ENCODE measurements around the gene FKBP9.
"Not testable (repeated sequence)": the region's sequence is repeated elsewhere in the genome, so short reads cannot be mapped to it uniquely, and the experiment has no call there.

FKBP9 gene

DNA sequence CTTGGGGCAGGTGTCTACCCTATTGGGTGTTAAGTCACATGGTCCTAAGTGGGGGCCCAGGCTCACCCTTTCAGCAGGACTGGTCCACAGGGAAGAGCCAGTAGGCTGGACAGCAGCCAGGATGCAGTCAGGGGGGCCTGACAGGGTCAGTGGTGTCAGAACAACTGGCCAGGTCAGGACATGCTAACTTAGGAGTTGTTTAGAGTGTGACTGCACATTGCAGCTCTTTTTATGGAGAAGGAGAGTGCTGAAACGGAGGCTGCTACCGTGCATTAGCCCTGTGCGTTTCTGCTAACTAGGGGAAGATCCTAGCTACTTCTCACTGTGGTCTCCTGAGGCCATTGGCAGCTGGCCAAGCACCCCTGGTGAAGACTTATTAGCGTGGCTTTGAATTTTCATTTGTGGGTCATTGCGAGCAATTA, 6.7 kb downstream of the FKBP9 start:
- not testable (repeated sequence) for H3K36me3 ChIP-seq (ENCODE audit: control insufficient read depth, low read depth, low read length); H3K4me1 ChIP-seq (ENCODE audit: control insufficient read depth, low read depth, low read length); H3K4me3 ChIP-seq (ENCODE audit: low read length); H3K27me3 ChIP-seq (ENCODE audit: control insufficient read depth, insufficient read depth, low read length); H3K9ac ChIP-seq (ENCODE audit: low read length); H3K9me3 ChIP-seq (ENCODE audit: control insufficient read depth, low read depth, low read length); H3K27ac ChIP-seq (ENCODE audit: low read length)

DNA sequence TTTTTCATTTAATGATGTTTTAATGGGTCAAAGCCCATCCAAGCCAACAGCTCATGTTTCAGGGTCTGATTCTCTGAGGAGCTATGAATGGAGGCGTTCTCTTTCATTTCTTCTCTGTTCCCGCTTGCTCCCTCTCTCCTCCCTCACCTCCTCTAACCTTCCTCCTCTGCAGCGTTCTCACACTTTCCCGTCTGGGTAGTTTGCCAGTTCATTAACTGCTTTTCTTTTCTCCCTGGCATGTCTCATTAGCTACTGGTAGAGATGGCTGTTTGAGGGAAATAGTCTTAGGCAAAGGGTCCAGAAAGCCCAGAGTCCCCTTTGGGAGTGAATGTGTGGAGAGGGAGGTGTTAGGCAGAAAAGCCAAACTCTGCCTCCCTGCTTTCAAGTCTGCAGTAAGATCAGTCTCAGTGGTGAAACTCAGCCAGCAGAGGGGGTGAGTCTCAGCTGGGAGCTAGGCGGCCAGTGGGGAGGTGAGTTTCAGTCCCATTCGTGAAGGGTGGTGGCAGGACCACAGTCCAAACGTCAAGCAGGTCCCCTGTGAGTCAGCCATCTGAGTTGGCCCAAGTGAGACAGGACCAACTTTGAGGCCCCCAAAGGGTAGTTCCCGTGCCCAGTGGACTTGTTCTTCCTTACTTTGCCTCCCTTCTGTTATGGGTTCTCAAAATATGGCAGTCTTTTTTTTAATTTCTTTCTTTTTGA, 7.4 kb downstream of the FKBP9 start:
- H3K9ac ChIP-seq (ENCODE audit: low read length); H3K27ac ChIP-seq (ENCODE audit: low read length); H3K36me3 ChIP-seq (ENCODE audit: control insufficient read depth, low read depth, low read length); H3K4me1 ChIP-seq (ENCODE audit: control insufficient read depth, low read depth, low read length); H3K9me3 ChIP-seq (ENCODE audit: control insufficient read depth, low read depth, low read length); H3K4me3 ChIP-seq (ENCODE audit: low read length); H3K27me3 ChIP-seq (ENCODE audit: control insufficient read depth, insufficient read depth, low read length): not testable (repeated sequence)

DNA sequence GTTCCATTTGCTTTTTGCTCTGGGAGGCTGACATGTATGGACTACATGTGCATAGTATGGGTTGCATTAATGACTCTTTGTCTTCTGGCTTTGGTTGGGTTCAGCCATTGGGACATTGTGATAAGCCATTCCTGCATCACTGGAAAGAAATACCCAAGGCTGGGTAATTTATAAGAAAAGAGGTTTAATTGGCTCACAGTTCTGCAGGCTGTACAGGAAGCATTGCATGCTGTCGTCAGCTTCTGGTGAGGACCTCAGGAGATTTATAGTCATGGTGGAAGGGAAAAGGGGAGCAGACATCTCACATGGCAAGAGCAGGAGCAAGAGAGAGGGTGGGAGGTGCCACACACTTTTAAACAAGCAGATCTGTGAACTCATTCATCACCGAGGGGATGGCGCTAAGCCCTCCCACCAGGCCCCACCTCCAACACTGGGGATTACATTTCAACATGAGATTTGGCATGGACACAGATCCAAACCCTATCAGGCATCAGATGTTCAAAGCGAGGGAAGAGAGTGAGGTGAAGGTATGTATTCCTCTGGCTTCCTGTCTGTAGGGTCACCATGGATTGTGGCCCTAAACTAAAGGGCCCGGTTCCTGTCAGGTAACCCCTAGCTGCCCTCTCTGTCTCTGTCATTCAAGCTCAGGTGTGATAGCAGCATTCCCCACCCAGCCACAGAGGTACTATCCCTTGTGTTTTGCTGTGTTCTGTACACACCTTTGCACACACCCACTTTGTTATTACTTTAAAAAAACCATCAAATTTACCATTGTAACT, 9.4 kb downstream of the FKBP9 start:
- not testable (repeated sequence) for H3K27ac ChIP-seq (ENCODE audit: low read length); H3K9me3 ChIP-seq (ENCODE audit: control insufficient read depth, low read depth, low read length); H3K4me1 ChIP-seq (ENCODE audit: control insufficient read depth, low read depth, low read length); H3K27me3 ChIP-seq (ENCODE audit: control insufficient read depth, insufficient read depth, low read length); H3K4me3 ChIP-seq (ENCODE audit: low read length); H3K9ac ChIP-seq (ENCODE audit: low read length); H3K36me3 ChIP-seq (ENCODE audit: control insufficient read depth, low read depth, low read length)

DNA sequence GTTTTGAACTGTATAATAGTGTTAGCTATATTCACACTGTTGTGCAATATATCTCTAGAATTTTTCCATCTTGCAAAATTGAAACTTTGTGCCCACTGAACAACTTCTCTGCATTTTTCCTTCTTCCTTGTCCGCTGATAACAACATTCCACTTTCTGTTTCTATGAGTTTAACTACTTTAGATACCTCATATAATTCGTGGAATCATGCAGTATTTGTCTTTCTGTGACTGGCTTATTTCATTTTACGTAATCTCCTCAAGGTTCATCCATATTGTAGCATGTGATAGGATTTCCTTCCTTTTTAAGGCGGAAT, 10.0 kb downstream of the FKBP9 start:
- not testable (repeated sequence) for H3K4me1 ChIP-seq (ENCODE audit: control insufficient read depth, low read depth, low read length); H3K27ac ChIP-seq (ENCODE audit: low read length); H3K9me3 ChIP-seq (ENCODE audit: control insufficient read depth, low read depth, low read length); H3K36me3 ChIP-seq (ENCODE audit: control insufficient read depth, low read depth, low read length); H3K9ac ChIP-seq (ENCODE audit: low read length); H3K27me3 ChIP-seq (ENCODE audit: control insufficient read depth, insufficient read depth, low read length); H3K4me3 ChIP-seq (ENCODE audit: low read length)

DNA sequence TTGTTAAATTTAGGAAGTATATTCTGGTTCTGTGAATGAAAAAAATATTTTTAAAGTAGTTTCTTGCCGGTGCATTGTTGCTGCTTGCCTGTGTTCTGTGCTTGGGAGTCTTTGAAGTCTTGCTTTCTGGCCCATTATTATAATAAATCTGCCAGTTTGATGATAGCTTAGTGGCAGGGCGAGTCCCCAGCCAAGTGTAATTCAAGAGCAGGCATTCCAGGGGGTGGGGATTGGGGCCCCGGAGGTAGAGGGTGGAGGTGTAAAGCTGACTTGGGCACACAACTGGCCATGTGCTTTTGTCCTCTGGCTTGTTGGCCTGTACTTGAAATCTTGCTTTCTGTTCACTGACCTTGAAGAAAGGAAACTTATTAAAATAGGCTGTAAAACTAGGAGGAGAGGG, 14.7 kb downstream of the FKBP9 start:
- not testable (repeated sequence) for H3K36me3 ChIP-seq (ENCODE audit: control insufficient read depth, low read depth, low read length); H3K9me3 ChIP-seq (ENCODE audit: control insufficient read depth, low read depth, low read length); H3K4me3 ChIP-seq (ENCODE audit: low read length); H3K4me1 ChIP-seq (ENCODE audit: control insufficient read depth, low read depth, low read length); H3K27me3 ChIP-seq (ENCODE audit: control insufficient read depth, insufficient read depth, low read length); H3K9ac ChIP-seq (ENCODE audit: low read length); H3K27ac ChIP-seq (ENCODE audit: low read length)

DNA sequence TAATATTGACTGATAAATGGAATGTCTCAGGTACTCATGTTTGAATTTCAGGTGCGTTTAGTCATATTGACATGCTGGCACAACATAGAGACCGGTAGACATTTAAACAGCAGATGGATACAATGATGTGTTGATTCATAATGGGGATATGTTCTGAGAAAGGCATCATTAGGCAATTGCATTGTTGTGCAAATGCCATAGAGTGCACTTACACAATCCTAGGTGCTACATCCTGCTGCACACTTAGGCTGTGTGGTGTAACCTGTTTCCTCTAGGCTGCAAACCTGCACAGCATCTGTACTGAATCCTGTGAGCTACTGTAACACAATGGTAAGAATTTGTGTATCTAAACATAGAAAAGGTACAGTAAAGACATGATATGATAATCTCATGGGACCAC, 19.9 kb downstream of the FKBP9 start:
- not testable (repeated sequence) for H3K27ac ChIP-seq (ENCODE audit: low read length)

DNA sequence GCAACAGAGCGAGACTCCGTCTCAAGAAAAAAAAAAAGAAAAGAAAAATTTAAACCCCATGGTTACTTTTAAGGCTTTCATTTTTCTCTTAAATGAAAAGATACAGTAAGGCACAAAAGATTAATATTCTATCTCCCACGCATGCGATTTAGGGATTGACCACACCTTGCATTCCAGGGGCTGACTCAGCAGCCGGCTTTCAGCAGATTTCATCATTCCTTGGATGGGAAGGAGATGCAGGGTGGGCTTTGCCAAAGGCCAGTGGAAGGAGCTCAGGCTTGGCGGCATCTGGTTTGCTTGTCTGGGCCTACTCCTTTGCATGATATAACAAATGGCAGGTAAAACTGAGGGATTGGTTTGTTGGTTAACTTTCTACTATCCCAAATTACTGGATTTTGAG, 22.0 kb downstream of the FKBP9 start:
- H3K4me3 ChIP-seq (ENCODE audit: low read length); H3K9ac ChIP-seq (ENCODE audit: low read length); H3K4me1 ChIP-seq (ENCODE audit: control insufficient read depth, low read depth, low read length); H3K9me3 ChIP-seq (ENCODE audit: control insufficient read depth, low read depth, low read length); H3K27me3 ChIP-seq (ENCODE audit: control insufficient read depth, insufficient read depth, low read length); H3K27ac ChIP-seq (ENCODE audit: low read length); H3K36me3 ChIP-seq (ENCODE audit: control insufficient read depth, low read depth, low read length): not testable (repeated sequence)

More for the DNA sequence above, 19.9 kb downstream of the FKBP9 start:
- H3K36me3 ChIP-seq (ENCODE audit: control insufficient read depth, low read depth, low read length); H3K9me3 ChIP-seq (ENCODE audit: control insufficient read depth, low read depth, low read length); H3K4me1 ChIP-seq (ENCODE audit: control insufficient read depth, low read depth, low read length); H3K4me3 ChIP-seq (ENCODE audit: low read length); H3K27me3 ChIP-seq (ENCODE audit: control insufficient read depth, insufficient read depth, low read length); H3K9ac ChIP-seq (ENCODE audit: low read length): not testable (repeated sequence)

DNA sequence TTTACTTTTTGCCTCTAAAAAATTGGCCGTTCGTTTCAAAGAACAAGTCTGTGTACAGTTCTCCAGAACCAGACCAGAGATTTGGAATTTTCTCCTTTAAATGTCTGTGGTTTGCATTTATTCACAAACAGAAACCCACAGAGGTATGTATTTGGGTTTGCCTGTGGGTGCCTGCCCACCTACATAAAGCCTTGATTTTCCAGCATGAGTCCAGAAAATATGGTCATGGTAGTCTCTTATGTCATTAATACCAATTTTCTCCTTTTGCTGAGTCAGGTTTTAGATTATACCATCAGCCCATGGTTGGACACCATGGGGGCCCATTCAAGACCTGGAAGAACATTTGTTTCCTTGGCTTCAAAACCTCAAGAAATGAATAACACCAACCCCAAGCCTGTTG, 22.7 kb downstream of the FKBP9 start:
- H3K4me1 ChIP-seq (ENCODE audit: control insufficient read depth, low read depth, low read length); H3K4me3 ChIP-seq (ENCODE audit: low read length); H3K9ac ChIP-seq (ENCODE audit: low read length); H3K36me3 ChIP-seq (ENCODE audit: control insufficient read depth, low read depth, low read length); H3K9me3 ChIP-seq (ENCODE audit: control insufficient read depth, low read depth, low read length); H3K27me3 ChIP-seq (ENCODE audit: control insufficient read depth, insufficient read depth, low read length); H3K27ac ChIP-seq (ENCODE audit: low read length): not testable (repeated sequence)

DNA sequence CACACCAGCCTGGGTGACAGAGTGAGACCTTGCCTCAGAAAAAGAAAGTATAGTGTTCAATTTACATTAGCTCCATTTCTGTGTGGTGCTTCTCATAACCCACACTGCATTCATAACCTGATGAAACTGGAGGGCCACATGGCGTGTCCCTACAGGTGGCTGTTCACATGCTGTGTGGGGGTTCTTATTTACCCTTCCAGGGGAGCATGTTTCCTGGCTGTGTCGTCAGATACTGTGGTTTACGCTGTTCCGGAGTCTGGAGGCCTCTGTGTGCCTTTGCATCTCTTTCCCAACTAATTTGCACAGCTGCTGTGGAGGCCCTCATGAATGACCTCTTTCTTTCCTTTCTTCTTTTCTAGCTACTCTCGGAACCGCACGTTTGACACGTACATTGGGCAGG, 30.9 kb downstream of the FKBP9 start:
- H3K27ac ChIP-seq (ENCODE audit: low read length); H3K4me1 ChIP-seq (ENCODE audit: control insufficient read depth, low read depth, low read length); H3K27me3 ChIP-seq (ENCODE audit: control insufficient read depth, insufficient read depth, low read length); H3K4me3 ChIP-seq (ENCODE audit: low read length); H3K36me3 ChIP-seq (ENCODE audit: control insufficient read depth, low read depth, low read length); H3K9me3 ChIP-seq (ENCODE audit: control insufficient read depth, low read depth, low read length); H3K9ac ChIP-seq (ENCODE audit: low read length): not testable (repeated sequence)

DNA sequence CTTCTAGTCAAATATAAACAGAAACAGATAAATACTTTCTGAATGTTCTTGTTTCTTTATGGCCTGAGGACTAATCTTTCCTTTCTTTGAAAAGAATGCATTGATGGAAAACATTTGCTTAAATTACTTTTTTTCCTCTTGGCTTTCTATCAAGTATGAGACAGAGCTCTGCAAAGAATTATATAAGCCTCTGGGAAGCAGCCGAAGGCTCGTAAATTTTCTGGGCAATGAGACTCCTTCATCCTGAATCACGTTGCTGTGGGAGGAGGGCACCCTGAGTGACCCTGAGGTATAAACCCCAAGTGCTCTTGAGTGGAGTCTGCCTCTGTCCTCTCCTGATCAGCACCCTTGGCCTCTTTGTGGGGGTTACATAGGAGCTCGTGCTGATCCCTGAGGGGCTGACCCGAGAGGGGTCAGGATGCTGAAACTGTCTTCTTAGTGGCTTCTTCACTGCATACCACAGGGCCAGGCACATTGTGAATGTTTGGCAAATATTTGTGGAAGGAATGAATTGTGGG, 33.9 kb downstream of the FKBP9 start:
- not testable (repeated sequence) for H3K9me3 ChIP-seq (ENCODE audit: control insufficient read depth, low read depth, low read length); H3K36me3 ChIP-seq (ENCODE audit: control insufficient read depth, low read depth, low read length); H3K4me3 ChIP-seq (ENCODE audit: low read length); H3K4me1 ChIP-seq (ENCODE audit: control insufficient read depth, low read depth, low read length); H3K9ac ChIP-seq (ENCODE audit: low read length); H3K27ac ChIP-seq (ENCODE audit: low read length); H3K27me3 ChIP-seq (ENCODE audit: control insufficient read depth, insufficient read depth, low read length)

DNA sequence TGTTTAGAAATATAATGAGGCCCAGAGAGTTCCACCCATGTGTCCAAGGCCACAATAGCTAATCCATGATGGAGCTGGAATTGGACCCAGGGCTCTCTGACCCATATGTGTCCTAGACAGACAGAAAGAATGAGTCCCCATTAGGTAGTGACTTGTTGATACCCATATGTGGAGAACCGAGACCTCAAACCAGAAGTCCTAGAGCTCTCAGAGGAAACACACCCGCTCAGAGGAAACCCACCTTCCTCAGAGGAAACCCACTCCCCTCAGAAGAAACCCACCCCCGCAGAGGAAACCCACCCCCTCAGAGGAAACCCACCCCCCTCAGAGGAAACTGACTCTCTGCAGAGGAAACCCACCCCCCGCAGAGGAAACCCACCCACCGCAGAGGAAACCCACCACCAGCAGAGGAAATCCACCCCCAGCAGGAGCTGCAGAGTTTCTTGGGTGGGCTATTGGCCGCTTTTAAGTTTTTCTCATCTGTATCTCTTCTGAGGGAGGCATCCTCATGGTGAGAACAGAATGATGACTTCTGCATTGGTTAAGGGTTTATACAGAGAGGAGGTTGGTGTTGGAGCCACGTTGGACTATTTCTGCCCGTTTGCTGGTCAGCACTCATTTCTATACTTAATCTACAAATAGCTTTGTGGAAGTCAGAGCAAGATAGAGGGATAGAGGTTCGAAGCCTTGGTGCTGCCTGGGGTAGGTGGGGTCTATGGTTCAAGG, 34.9 kb downstream of the FKBP9 start:
- not testable (repeated sequence) for H3K36me3 ChIP-seq (ENCODE audit: control insufficient read depth, low read depth, low read length); H3K4me3 ChIP-seq (ENCODE audit: low read length); H3K4me1 ChIP-seq (ENCODE audit: control insufficient read depth, low read depth, low read length); H3K27me3 ChIP-seq (ENCODE audit: control insufficient read depth, insufficient read depth, low read length); H3K9me3 ChIP-seq (ENCODE audit: control insufficient read depth, low read depth, low read length); H3K9ac ChIP-seq (ENCODE audit: low read length); H3K27ac ChIP-seq (ENCODE audit: low read length)

DNA sequence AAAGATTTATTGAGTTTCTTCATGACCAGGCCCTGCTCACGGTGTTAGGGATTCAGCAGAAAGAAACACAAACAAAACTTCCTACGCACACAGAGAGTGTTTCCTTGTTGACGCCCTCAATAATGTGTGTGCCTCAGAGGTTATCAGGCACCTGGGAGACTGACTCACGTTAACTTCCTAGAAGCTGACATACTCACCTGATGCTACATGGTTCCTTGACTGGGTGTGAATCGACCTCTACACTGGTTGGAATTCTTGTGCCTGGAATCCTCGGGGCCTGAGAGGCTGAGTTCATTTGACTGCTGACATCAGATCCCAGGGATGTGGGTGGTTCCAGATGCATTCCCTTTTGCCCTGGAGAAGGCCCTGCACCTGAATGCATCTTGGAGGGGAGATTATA, 35.5 kb downstream of the FKBP9 start:
- not testable (repeated sequence) for H3K36me3 ChIP-seq (ENCODE audit: control insufficient read depth, low read depth, low read length); H3K27me3 ChIP-seq (ENCODE audit: control insufficient read depth, insufficient read depth, low read length); H3K9ac ChIP-seq (ENCODE audit: low read length); H3K27ac ChIP-seq (ENCODE audit: low read length); H3K9me3 ChIP-seq (ENCODE audit: control insufficient read depth, low read depth, low read length); H3K4me1 ChIP-seq (ENCODE audit: control insufficient read depth, low read depth, low read length); H3K4me3 ChIP-seq (ENCODE audit: low read length)

Data from iPS-18a (cell line).